ENCODE measurements around the gene CEP131.

CEP131 gene

DNA sequence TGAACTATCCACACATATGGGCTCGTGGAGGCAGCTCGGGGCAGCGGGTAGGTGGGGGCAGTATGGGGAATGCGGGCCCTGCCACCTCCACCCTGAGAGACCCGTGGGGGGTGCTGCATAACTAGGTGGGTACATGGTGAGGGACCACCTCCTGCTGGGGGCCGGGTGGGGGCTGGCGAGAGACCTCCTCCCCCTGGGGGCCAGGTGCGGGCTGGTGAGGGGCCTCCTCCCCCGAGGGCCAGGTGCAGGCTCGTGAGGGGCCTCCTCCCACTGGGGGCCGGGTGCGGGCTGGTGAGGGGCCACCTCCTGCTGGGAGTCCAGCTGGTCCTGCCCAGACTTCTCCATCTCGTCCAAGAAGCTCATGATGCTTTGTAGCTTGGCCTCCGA lies 25.4 kb downstream of the CEP131 start:
- DNase-seq = no peak

DNA sequence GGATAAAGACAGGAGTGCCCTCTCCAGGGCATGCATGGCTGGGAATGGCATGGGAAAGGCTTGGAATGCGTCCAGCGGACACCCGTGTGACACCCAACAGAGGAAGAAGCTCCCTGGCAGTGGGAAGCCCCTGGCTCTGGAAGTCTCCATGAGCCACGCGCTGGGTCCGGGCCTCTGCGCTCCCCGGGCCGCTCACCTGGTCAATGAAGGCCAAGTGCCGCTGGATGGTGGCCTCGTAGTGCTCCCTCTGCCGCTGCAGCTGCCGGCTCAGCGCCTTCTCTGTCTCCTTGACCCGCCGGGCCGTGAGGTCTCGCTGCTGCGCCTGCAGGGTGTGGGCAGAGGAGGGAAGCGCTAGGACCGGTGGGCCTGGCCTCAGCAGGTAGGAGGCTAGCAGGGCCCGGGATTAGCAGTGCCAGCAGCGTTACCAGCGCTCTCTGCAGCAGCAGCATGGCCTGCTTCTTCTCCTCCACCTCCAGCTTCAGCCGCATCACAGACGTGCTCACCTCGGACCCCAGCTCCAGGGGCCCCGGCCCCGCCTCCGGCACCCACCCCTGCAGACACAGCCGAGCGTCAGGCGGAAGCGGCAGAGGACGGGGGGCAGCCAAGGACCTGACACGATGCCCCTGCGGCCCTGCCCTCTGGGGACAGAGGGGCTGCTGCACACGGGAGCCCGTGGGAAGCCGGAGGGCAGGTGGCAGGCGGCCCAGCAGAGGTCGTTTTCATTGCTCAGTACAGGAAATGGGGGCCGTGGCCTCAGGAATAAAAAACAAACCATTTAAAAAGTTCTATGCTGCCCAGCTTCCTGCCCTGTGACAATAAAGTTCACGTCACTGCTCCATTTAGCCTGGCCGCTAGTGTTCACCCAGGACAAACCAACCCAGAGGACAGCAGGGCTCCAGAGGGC lies 26.0 kb downstream of the CEP131 start:
- DNase-seq = no peak

DNA sequence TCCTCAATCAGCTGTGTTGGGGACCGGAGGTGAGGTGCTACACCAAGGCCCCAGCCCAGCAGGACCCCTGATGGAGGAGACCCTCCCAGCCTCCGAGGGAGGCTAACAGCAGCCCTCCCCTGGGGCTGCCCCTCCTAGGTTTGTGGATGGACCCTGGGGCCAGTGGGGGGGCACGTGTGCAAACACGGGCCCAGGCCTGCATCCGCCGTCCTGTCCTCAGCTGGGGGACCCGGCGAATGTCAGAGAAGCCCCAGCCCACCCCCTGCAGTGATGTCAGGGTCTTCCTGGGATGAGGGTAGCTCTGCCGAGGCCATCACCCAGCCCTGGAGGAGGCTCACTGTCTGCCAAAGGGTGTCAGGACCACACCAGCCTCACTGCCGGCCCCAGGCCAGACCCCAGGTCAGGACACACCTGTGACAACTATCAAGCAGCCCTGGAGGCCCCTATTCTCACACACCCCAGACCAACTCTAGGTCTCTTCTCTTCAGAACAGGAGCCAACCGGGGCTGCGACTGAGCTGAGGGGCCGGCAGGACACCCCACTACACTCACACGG lies 26.7 kb downstream of the CEP131 start:
- DNase-seq = no peak

DNA sequence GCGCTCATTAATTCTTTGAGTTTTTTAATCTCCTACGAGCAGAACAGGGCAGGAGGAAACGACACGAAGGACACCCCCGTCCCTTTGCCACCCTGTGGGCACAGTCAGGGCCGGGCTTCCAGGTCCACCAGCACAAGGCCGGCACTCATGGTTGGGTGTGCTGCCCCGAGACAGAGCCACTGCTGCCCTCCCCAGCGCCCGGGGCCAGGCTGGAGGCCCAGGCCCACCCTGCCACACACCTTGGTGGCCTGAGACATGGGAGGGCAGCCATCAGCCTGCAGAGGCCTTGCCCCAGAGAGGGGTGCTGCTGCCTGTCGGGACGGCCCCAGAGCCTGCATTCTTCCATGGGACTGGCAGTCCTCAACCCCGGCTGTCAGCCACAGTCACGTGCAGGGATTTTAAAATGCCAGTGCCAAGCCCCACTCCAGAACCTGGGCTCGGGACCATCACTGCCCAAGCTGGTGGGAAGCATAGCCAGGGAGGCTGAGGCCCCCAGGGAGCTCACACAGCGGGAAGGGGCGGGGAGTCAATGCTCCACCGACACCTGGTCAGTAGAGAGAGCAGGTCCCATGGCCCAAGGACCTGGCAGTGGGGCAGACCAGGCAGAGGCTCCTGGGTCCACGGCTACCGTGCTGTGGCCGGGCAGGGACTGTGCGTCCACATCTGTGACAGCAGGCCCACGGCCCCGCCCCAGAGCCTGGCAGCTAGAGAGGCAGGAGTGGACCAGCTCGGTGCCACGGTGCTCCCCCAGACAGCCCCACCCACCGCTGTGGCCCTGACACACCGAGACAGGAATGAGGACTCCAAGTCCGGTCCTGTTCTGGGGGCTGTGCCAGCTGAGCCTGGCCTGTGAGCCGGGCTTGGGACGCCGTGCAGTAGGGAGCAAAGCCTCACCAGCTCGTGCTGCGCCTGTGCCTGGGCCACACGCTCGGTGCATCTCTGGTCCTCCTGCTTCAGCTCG lies 27.5 kb downstream of the CEP131 start:
- no peak for DNase-seq

DNA sequence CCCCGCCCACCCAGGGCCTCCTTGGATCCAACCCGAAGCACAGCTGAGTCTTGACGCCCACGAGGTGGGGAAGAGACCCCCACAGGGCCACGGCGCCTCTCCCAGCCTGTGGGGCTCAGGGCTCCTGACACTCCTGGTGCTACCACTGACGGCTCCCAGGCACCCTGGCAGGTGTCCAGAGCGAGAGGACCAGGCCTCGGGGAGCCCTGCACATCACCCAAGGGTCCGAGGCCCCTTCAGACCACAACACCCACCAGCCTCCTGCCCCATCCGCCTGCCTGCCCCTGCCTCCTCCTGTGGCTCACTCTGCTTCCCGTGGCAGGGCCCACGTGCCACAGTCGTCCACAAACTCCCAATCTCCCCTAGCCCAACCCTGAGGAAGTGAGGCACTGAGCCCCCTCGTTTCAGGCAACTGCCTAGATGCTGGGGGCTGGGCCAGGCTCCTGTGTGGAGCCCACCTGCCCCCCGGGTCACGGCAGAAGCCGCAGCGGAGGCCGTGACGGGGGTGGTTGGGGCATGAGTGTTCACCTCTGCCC lies 28.5 kb downstream of the CEP131 start:
- DNase-seq = no peak

DNA sequence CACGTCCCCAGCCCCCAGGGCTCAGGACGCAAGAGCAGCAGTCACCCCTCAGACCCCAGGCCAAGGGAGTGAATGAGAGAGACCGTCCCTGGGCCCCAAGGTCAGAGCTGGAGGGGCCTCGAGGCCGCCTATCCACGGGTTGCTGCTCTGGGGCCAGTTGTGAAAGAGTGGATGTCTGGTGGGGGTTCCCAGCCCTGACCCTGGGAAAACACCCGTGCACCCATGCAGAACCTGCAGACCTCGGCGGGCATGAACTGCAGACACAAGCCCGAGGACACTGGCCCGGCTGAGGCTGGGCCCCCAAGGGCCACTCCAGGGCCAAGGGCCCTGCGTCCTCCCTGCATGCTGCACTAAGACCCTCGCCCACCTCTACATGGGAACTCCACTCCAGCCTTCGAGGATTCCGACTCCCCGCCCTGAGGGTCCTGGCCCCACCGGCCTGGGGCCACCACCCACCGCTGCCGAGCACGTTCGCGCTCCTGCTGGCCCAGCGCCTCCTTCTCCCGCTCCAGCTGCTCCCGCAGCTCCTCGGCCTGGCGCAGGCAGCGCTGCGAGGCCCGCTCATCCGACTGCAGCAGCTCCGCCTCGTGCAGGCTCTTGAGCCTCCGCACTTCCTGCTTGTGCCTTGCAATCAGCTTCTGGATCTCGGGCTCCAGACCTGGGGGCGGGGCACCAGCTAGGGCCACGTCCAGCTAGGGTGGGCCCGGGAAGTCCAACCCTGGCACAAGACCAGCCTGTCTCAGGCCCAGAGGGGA lies 29.1 kb downstream of the CEP131 start:
- no peak for DNase-seq

DNA sequence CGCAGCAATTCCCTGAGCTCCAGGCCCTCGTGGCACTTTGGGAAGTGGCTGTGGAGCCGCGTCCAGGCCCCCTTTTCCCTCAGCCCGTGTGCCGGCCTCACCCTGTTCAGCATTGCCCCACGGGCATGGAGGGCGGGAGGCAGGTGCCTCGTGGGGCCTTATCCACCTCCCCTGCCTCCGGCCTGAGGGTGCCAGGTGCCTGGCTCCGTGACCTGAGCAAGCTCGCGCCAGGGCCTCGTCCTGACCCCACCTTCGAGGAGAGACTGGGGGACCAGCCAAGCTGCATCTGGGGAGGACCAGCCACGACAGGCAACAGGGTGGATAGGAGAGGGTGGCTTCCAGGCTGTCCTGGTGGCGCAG lies 29.7 kb downstream of the CEP131 start:
- DNase-seq = no peak

DNA sequence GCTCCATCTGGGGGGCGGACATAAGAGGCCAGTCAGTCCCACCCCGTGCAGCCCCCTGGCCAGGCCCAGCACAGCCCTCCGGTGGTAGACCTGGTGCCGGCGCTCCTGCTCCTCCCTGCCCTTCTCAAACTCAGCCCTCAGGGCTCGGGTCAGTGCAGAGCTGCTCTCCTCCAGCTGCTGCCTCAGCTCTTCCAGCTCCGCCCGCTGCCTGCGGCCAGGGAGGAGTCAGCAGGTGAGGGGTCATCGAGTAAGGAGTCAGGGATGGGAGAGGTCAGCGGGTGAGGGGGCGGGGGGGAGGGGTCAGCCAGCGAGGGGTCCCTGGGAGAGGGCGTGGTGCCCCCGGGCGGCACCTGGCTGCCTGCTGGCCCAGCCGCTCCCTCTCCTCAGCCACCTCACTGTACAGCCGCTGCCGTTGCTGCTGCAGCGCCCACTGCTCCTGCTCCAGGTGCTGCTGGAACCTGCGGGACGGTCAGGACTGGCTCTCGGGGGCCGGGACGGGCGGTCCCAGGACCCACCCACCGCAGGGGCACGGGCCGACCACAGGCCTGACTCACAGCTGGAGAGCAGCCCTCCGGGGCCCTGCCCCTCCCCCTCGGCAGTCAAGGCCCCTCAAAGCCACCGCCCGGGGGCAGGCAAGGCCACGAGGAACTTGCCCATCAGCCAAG lies 30.2 kb downstream of the CEP131 start:
- DNase-seq = no peak

DNA sequence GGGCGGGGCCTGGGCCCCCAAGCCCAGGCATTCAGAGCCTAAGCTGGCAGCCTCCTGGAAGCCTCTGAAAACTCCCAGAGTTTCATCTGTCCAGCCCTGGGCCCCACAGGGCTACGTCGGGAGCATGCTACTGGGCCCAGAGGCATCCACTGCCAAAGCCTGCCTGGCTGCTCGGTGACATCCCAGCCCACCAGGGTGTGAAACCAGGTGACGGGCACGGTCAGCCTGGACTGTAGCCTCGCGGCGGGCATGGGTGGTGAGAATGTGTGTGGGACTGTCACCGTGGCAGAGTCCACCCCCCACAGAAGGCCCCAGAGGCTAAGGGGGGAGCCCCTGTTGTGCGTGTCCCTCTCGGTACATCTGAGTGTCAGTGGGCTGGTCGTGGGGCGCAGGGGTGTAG lies 31.1 kb downstream of the CEP131 start:
- DNase-seq = no peak

DNA sequence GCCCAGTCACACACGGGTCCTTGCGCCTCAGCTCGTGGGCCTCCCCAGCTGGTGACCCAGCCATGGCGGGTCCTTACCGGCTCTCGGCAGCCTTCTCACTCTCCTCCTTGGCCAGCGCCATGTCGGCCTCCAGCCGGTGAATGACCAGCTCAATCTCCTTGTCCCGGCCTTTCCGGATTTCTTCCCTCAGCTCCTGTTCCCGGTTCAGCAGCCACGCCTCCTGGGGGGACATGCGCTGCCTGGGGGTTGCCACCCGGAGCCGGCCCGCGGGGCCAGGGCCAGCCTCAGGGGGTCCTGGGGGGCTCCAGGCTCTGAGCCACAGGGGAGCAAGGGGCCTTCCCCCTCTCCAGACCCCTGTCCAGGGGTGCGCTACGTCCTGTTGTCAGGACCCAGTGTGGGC lies 31.6 kb downstream of the CEP131 start:
- DNase-seq = no peak

DNA sequence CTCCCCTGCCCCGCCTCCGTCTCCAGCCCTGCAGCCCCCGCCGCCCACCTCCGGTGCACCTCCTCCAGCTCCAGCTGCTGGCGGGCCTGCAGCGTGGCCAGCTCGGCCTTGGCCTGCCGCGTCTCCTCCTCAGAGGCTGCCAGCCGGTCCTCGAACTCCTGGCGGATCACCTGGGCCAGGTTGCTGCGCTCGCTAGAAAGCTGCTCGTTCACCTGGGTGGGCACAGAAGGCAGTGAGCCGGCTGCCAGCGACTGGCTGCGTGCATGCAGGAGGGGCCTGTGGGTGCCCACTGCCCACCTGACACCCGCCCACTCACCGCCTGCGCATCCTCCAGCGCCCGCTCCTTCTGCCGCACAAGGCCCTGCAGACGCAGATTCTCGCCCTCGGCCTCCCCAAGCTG lies 32.2 kb downstream of the CEP131 start:
- no peak for DNase-seq

DNA sequence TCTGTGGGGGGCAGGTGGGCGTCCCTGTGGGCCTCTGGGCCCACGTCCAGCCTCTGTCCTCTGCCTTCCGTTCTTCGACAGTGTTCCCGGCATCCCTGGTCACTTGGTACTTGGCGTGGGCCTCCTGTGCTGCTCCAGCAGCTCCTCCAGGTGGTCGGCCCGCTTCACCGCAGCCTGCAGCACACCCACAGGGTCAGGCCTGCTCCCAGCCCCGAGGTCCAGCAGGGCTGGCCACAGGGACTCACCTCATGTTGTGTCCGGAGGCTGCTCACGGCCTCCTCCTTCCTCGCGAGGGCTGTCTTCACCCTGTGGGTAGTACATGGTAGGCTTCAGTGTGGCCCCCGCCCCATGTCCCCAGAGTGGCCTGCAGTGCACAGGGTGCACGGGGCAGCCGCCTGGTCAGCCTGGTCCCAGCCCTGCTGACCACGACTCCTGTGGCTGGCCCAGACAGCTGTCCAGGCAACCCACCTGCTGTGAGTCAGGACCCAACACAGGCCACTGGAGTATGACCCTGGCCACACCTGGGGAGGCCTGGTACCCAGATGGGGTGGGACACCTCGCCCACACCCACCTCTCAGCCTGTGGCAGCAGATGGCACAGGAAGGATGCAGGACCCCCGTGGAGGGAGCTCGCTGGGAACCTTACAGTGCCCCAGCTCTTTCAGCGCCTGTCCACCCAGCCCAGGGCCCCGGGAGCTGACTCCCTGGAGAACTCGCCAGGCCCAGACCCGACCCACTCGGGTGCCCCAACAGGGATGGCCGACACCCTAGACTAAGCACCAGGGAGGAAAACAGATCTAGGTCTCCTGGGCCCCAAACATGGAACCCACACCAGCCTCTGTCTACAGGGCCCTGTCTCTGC lies 32.9 kb downstream of the CEP131 start:
- DNase-seq = no peak

DNA sequence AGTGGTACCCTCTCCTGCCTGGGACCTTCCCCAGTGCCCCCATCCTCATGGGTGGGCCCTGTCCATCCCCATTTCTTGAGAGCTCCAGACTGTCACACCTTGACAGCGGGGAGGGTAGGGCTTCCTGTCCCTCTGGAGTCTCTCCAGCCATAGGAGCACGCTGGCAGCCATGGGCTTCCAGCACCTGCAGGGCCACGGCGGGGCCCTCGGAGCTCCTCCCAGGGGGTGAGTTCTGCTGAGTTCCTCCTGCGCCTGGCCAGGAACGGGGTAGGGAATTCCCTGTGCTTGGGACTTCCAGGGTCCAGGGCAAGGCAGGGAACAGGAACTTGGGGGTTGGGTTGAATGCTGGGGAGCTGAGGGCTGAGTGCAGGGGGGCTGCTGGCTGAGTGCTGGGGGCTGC lies 33.7 kb downstream of the CEP131 start:
- no peak for DNase-seq

DNA sequence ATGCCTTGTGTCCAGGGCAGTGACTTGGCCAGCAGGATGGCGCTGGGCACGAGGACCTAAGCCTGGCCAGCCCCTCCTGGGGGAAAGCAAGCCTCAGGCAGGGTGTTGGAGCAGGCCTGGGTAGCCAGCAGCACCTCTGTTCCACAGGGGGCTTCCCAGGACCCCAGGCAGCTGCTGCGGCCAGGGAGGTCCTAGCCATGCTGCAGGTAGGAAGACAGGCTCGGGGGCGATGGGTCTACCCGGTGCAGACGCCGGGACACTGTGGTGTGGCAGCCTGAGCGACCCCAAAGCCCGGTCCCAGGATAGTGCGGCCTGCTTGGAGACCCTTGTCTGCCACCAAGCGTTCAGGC lies 34.3 kb downstream of the CEP131 start:
- DNase-seq = no peak

DNA sequence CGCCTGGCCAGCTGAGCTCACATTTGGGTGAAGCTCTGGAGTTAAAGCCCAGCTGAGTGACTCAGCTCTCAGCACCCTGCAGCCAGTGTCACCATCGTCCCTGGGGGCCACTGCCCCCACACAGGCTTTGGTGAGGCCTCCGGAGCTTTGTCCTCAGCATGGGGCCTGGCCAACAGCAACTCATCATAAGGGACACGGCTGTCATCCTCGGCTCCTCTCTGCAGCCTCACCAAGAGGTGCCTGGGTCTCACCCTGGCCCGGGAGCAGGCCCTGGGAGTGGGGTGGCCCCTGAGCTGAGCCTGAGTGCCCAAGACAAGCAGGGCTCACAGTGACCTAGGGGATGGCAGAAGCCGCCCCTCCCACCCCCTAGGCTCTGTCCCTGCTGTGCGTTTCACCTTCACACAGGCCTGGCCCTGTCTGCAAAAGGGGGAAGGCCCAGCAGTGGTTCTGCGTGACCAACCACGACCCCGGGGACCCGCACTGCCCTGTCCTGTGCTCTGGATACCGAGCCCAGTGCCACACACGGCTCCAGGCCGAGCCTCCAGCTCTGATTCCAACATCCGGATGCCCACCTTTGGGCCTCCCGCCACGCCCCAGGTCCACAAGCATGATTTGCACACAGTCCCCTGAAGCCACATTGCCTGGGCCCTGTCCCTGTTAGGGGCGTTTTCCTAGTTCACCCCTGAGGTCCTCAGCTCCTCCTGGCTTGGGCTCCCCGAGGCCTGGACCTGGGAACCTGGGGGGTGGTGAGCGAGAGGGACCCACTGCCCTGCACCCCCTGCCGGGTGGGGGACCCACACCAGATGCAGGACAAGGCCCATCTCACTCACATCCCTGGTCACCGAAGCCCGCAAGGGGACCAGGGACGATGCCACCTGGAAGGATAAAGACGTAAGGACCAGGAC lies 34.9 kb downstream of the CEP131 start:
- DNase-seq = no peak

DNA sequence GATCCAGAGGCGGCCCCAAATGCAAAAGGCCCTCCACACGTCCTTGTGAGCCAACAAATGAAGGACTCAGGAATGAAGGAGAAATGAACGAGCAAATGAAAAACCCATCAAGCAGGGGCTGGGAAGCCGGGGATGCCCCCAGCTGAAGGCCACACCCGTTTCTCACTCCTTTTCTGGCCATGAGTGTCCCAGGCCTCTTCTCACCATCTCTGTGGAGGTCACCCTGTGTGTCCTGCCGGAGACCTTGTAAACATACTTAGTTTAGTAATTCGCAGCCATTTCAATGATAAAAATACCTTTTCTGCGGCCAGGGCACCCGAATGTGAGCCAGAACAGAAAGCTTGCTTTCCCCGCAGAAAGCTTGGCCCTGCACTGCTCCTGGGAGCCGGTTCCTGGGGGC lies 35.6 kb downstream of the CEP131 start:
- no peak for DNase-seq

DNA sequence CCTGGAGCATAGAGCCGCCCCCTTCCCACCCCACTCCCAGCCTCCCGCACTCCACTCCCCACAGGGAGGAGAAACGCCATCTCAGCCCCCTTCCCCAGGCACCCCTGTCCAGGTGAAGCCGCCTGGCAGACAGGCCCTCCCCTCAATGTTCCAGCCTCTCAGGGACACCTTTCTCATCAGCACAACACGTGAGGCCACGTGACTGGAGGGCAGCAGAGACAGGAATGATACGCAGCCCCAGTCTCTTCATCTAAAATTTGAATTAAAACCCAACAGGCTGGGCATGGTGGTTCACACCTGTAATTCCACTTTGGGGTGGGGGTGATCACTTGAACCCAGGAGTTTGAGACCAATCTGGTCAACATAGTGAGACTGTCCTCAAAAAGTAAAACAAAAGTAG lies 36.6 kb downstream of the CEP131 start:
- no peak for DNase-seq

DNA sequence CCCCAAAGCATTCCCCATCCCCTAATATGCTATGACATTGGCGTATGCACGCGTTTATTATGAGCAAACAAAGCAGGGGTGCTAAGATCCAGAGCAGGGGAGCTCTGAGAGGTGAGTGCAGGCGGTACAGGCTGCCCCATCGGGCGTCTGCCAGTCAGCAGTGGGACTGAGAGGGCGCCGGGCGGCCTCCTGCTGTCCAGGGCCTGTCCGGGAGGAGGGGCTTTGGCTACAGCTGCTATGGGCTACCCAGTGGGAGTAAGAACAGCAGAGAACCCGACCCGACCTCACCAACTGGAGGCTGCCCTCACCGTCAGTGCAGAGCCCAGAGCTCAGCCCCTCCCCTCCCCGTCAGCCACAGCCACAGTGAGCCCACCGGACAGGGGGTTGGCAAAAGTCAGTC lies 38.2 kb downstream of the CEP131 start:
- DNase-seq = no peak

DNA sequence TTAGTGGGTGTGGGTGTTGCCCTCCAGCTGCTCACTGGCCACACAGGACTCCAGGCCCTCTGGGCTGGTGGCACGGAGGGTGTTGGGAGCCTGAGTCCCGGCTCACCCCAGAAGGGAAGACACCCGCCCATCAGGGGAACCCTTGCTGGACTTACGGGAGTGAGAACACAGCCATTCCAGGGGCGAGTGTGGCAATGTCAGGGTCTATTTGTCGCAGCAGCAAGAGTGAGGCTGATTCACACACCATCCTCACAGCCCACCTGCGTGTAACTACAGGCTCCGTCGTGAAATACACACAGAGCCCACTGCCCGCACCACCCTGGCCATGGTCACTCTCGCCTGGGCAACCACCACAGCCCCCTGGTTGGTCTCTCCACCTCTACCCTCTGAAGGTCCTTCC lies 39.0 kb downstream of the CEP131 start:
- DNase-seq = no peak

DNA sequence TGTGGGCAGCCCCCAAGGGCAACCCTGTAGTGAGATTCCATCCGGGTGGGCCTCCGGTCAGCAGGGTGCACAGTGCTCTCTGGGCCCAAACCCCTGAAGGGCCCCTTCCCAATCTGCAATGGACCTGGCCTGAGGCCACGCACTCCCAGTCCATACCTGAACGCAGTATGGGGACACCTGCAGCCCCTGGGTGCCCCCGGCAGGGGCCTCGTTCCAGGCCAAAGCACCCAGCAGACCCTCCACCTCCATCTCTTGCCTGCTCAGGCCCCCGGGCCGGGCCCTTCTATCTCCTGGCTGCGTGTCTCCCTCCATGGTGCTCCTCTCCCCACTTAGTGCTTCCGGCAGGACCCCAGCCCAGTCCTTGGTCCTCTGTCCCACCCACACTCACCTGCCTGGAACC lies 39.4 kb downstream of the CEP131 start:
- DNase-seq = no peak

All from NCI-H187 treated with DMSO at 0.1 percent for 48 hours (cell line).